H9 (cell line): ENCODE results near the gene C1QTNF7. TPM values are rescaled to one million over a fixed set of nuclear protein-coding genes. Genes with fewer than 3 reads are reported as not detected.

Experiments
- DNase-seq: peaks from one replicate; pipeline ENCODE4 v3.0.0-alpha.2; 2017
- H2AFZ ChIP-seq: one replicate; pipeline ENCODE4 v1.6.1; 2013; ENCODE audit warnings: mild to moderate bottlenecking, low read length, control low read depth, moderate library complexity
- H2AK5ac ChIP-seq: 2 replicates; pipeline ENCODE4 v1.6.1; 2013; ENCODE audit warnings: low read length, control low read depth, mixed read lengths; ENCODE audit not compliant: insufficient read length
- H2BK120ac ChIP-seq: one replicate; pipeline ENCODE4 v1.6.1; 2013; ENCODE audit warnings: low read depth, mild to moderate bottlenecking, low read length, control low read depth, inconsistent platforms; ENCODE audit not compliant: poor library complexity, severe bottlenecking
- H2BK12ac ChIP-seq: 2 replicates; pipeline ENCODE4 v1.6.1; 2013; ENCODE audit warnings: low read length, control low read depth, mixed read lengths, low read depth; ENCODE audit not compliant: insufficient read length
- H2BK15ac ChIP-seq: 2 replicates; pipeline ENCODE4 v1.6.1; 2013; ENCODE audit warnings: low read depth, low read length, control low read depth
- H2BK20ac ChIP-seq: one replicate; pipeline ENCODE4 v1.6.1; 2013; ENCODE audit warnings: low read depth, mild to moderate bottlenecking, low read length, control low read depth, inconsistent platforms; ENCODE audit not compliant: poor library complexity, severe bottlenecking
- H2BK5ac ChIP-seq: 2 replicates; pipeline ENCODE4 v1.6.1; 2013; ENCODE audit warnings: low read length, control low read depth, mixed read lengths; ENCODE audit not compliant: insufficient read length
- H3K14ac ChIP-seq: 2 replicates; pipeline ENCODE4 v1.6.1; 2013; ENCODE audit warnings: low read length, control low read depth; ENCODE audit not compliant: insufficient read depth
- H3K18ac ChIP-seq: 2 replicates; pipeline ENCODE4 v1.6.1; 2013; ENCODE audit warnings: low read depth, mild to moderate bottlenecking, mixed read lengths, low read length, control low read depth; ENCODE audit not compliant: insufficient read length
- H3K23ac ChIP-seq: 2 replicates; pipeline ENCODE4 v1.6.1; 2013; ENCODE audit warnings: low read length, control low read depth, mixed read lengths, low read depth; ENCODE audit not compliant: insufficient read length
- H3K23me2 ChIP-seq: 2 replicates; pipeline ENCODE4 v1.6.1; 2013; ENCODE audit warnings: low read depth, mild to moderate bottlenecking, mixed read lengths, low read length, control low read depth; ENCODE audit not compliant: insufficient read length, poor library complexity, severe bottlenecking
- H3K27ac ChIP-seq: 2 replicates; pipeline ENCODE4 v1.5.1; 2013; ENCODE audit warnings: low read length, control low read depth, mixed read lengths, low read depth; ENCODE audit not compliant: insufficient read length
- H3K27me3 ChIP-seq: 2 replicates; pipeline ENCODE4 v1.6.1; 2013; ENCODE audit warnings: low read length, control low read depth, inconsistent platforms; ENCODE audit not compliant: insufficient read depth
- H3K4ac ChIP-seq: 2 replicates; pipeline ENCODE4 v1.6.1; 2013; ENCODE audit warnings: low read depth, mild to moderate bottlenecking, control low read depth, inconsistent platforms, low read length, moderate library complexity
- H3K4me1 ChIP-seq: 2 replicates; pipeline ENCODE4 v1.6.1; 2013; ENCODE audit warnings: low read length, control low read depth, inconsistent platforms; ENCODE audit not compliant: insufficient read depth
- H3K4me2 ChIP-seq: 2 replicates; pipeline ENCODE4 v1.6.1; 2013; ENCODE audit warnings: low read length, control low read depth, mixed read lengths; ENCODE audit not compliant: insufficient read length, insufficient read depth
- H3K56ac ChIP-seq: 2 replicates; pipeline ENCODE4 v1.6.1; 2013; ENCODE audit warnings: low read depth, mild to moderate bottlenecking, mixed read lengths, low read length, control low read depth; ENCODE audit not compliant: insufficient read length
- H3K79me1 ChIP-seq: 2 replicates; pipeline ENCODE4 v1.6.1; 2013; ENCODE audit warnings: low read depth, mild to moderate bottlenecking, moderate library complexity, low read length, control low read depth, inconsistent platforms; ENCODE audit not compliant: insufficient read depth, poor library complexity, severe bottlenecking
- H3K79me2 ChIP-seq: 2 replicates; pipeline ENCODE4 v1.6.1; 2013; ENCODE audit warnings: low read length, control low read depth, inconsistent platforms; ENCODE audit not compliant: insufficient read depth
- H3K9ac ChIP-seq: 2 replicates; pipeline ENCODE4 v1.6.1; 2013; ENCODE audit warnings: low read length, control low read depth, mixed read lengths; ENCODE audit not compliant: insufficient read length; ENCODE audit errors: extremely low read depth
- H3K9me3 ChIP-seq: one replicate; pipeline ENCODE4 v1.6.1; 2013; ENCODE audit warnings: low read depth, low read length, inconsistent platforms; ENCODE audit not compliant: control insufficient read depth
- H3T11ph ChIP-seq: one replicate; pipeline ENCODE4 v1.6.1; 2013; ENCODE audit warnings: mild to moderate bottlenecking, low read length, control low read depth, inconsistent platforms
- H4K20me1 ChIP-seq: one replicate; pipeline ENCODE4 v1.6.1; 2013; ENCODE audit not compliant: control insufficient read depth, insufficient read length, insufficient read depth
- H4K5ac ChIP-seq: 2 replicates; pipeline ENCODE4 v1.6.1; 2013; ENCODE audit warnings: low read depth, mild to moderate bottlenecking, mixed read lengths, low read length, control low read depth; ENCODE audit not compliant: insufficient read length
- H4K8ac ChIP-seq: replicated peaks from 2 replicates; pipeline ENCODE4 v1.6.1; 2013; ENCODE audit warnings: low read length, control low read depth, mixed read lengths, low read depth; ENCODE audit not compliant: insufficient read length
- H4K91ac ChIP-seq: 2 replicates; pipeline ENCODE4 v1.6.1; 2013; ENCODE audit warnings: low read depth, mild to moderate bottlenecking, moderate library complexity, mixed read lengths, low read length, control low read depth; ENCODE audit not compliant: insufficient read length
- H3K27ac Mint-ChIP-seq, 3 experiments: 2 replicates in 2 of 3; 3 replicates in 1 of 3; pipeline ENCODE4 v1.8.0; 2020 to 2021; ENCODE audit warnings: mixed read lengths in 3 of 3, mild to moderate bottlenecking in 1 of 3, moderate library complexity in 1 of 3
- H3K27me3 Mint-ChIP-seq: 2 replicates; pipeline ENCODE4 v1.8.0; 2021; ENCODE audit warnings: low read depth, mild to moderate bottlenecking, moderate library complexity, mixed read lengths
- H3K36me3 Mint-ChIP-seq, 3 experiments: 2 replicates in 2 of 3; 3 replicates in 1 of 3; pipeline ENCODE4 v1.8.0; 2020 to 2021; ENCODE audit warnings: low read depth in 3 of 3, mixed read lengths in 3 of 3; ENCODE audit not compliant: insufficient read depth in 1 of 3
- H3K4me1 Mint-ChIP-seq, 2 experiments: 2 replicates each; pipeline ENCODE4 v1.8.0; 2020; ENCODE audit warnings: mixed read lengths in 2 of 2
- H3K4me3 Mint-ChIP-seq, 2 experiments: 2 replicates in 1 of 2; 3 replicates in 1 of 2; pipeline ENCODE4 v1.8.0; 2020 to 2021; ENCODE audit warnings: mild to moderate bottlenecking in 2 of 2, mixed read lengths in 2 of 2, moderate library complexity in 1 of 2
- H3K9me3 Mint-ChIP-seq, 2 experiments: 2 replicates in 1 of 2; 3 replicates in 1 of 2; pipeline ENCODE4 v1.8.0; 2020; ENCODE audit warnings: mild to moderate bottlenecking in 2 of 2, mixed read lengths in 2 of 2, moderate library complexity in 1 of 2
- CTCF ChIP-seq: fragments of 200-600 bp; sonication (generic); conservative IDR thresholded peaks from 3 replicates; pipeline ENCODE4 v1.8.0; 2021; ENCODE audit warnings: antibody characterized with exemption, mild to moderate bottlenecking
- WGBS: extraction: QIAGEN DNeasy Blood & Tissue Kit; methylation state at CpG from one replicate; pipeline ENCODE4 v1.1.7; 2013; ENCODE audit warnings: missing lambda C conversion rate, low lambda C conversion rate, mixed read lengths; ENCODE audit not compliant: insufficient read length; ENCODE audit errors: extremely low coverage; 5-methylcytosine and 5-hydroxymethylcytosine counted together
- total RNA-seq: library from RNA; stranded (reverse); gene quantifications from 2 replicates; pipeline ENCODE4 v1.2.1, GENCODE V29; 2021

C1QTNF7 gene
- total RNA-seq, 1 experiment from 2014 or later = not detected

- Histone ChIP-seq H4K20me1 (no peaks in the 10 kb centered on the region), H3K56ac (no peak overlapping the region), H2BK120ac (no peak overlapping the region), H4K5ac (no peak overlapping the region), H3K23me2 (no peaks in the 10 kb centered on the region), H2BK20ac (no peak overlapping the region), H3K18ac (no peak overlapping the region), H2BK5ac (no peak overlapping the region), H3T11ph (no peak overlapping the region), H2BK15ac (no peak overlapping the region), H3K27me3 (no peaks in the 10 kb centered on the region), H3K27ac (no peak overlapping the region), H3K4me1 (peaks cover 9% of the 10 kb centered on the region; the same call in 1 of the 2 replicates), H3K79me1 (no peaks in the 10 kb centered on the region), H3K9ac (no peak overlapping the region), H3K4me2 (no peak overlapping the region), H2BK12ac (no peak overlapping the region), H3K79me2 (no peaks in the 10 kb centered on the region), H4K91ac (no peak overlapping the region), H3K4ac (no peak overlapping the region), H3K14ac (no peak overlapping the region), H4K8ac (no peak overlapping the region), H2AFZ (no peak overlapping the region), H2AK5ac (no peak overlapping the region), H3K9me3 (no peaks in the 10 kb centered on the region), H3K23ac (no peak overlapping the region)
- H3K27ac Mint-ChIP-seq = no peak overlapping the region
- no peaks in the 10 kb centered on the region for H3K27me3 Mint-ChIP-seq
- DNase-seq = no peak
- TF ChIP-seq CTCF = no peak
- no CpG with 5 or more reads among the region's 1 CpG for WGBS
- no peaks in the 10 kb centered on the region for H3K9me3 Mint-ChIP-seq
- H3K4me1 Mint-ChIP-seq = peaks cover 34 to 40% of the 10 kb centered on the region in 2 experiments
- no peak overlapping the region for H3K4me3 Mint-ChIP-seq
- no peaks in the 10 kb centered on the region; a peak in 2 of 7 replicates for H3K36me3 Mint-ChIP-seq
These were observed 49.3 kb upstream of the C1QTNF7 start for GRCh38 chr4:15378493-15378892.
